Putamen (tissue), 1 donor: ENCODE results near the gene TNFRSF12A.
"Not testable (repeated sequence)": the region's sequence is repeated elsewhere in the genome, so short reads cannot be mapped to it uniquely, and the experiment has no call there.

Experiments
- DNase-seq: peaks from one replicate; pipeline ENCODE4 v3.0.0-alpha.2; 2016; ENCODE audit warnings: low spot score

TNFRSF12A gene

DNA sequence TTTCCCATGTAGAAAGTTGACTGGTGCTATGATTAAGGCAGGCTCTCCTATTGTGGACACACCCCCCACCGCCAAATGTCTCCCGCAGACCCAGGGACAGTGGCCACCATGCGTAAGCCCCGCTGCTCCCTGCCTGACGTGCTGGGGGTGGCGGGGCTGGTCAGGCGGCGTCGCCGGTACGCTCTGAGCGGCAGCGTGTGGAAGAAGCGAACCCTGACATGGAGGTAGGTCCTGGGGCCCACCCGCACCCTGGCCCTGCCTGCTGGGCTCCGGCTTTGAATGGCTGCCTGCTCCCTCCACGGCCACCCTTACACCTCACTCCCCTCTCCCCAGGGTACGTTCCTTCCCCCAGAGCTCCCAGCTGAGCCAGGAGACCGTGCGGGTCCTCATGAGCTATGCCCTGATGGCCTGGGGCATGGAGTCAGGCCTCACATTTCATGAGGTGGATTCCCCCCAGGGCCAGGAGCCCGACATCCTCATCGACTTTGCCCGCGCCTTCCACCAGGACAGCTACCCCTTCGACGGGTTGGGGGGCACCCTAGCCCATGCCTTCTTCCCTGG lies 29.8 kb downstream of the TNFRSF12A start:
- no peak for DNase-seq

GRCh38 chr16:3050487-3050886 lies 30.3 kb downstream of the TNFRSF12A start:
- DNase-seq, result no peak

DNA sequence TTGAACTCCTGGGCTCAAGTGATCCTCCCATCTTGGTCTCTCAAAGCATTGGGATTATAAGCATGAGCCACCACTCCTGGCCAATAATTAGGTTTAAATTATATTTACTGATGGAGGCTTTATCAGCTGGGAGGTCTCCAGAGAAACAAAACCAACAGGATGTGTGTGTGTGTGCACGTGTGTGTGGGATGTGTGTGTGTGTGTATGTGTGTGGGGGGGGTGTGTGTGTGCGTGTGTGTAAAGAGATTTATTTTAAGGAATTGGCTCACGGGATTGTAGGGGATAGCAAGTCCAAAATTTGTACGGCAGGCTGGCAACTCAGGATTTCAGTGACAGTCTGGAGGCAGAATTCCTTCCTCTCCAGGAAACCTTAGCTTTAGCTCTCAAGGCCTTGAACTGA lies 30.8 kb downstream of the TNFRSF12A start:
- DNase-seq, result no peak

DNA sequence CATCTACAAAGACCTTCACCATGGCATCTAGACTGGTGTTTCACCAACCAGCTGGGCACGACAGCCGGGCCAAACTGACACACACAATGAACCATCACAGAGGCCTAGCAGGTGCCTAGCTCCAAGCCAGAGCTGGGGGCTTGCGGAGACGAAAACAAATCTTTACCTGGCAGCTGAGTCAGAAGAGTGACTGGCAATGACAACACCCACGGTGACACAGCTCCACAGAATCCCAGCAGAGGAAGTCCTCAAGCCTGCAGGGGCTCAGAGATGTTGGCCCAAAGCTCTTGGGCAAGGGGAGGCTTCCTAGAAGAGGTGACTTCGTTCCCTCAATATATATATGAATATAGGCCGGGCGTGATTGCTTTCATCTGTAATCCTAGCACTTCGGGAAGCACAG lies 31.3 kb downstream of the TNFRSF12A start:
- DNase-seq, result no peak

DNA sequence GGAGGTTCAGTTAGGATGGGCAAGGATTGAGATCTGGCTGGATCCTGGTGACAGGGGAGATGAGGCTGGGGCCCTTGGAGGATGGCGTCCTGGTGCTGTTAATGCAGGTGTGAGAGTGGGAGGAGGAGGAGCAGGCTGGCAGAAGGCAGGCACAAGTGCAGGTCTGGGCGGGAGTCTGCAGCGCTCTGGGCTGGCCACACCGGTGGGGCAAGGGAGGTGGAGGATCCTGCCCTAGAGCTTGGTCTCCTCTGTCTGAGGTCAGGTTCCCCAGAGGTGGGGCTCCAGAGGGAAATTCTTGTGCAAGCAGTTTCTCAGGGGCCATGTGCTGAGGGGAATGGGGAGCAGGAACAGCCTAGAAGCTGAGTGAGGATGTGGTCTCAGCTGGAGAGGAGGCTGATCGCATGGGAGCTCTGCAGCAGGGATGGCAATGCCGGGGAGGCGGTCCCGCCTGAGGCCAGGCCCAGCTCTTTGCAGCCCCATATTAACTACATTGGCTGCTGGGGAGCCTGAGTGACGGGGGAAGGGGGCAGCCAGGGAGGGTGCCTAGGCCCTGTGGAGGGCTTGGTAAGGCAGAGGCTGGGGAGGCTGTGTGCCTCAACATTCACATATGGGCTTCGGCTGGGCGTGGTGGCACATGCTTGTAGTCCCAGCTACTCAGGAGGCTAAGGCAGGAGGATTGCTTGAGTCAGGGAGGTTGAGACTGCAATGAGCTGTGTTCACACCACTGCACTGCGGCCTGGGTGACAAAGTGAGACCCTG lies 32.6 kb downstream of the TNFRSF12A start:
- not testable (repeated sequence) for DNase-seq

DNA sequence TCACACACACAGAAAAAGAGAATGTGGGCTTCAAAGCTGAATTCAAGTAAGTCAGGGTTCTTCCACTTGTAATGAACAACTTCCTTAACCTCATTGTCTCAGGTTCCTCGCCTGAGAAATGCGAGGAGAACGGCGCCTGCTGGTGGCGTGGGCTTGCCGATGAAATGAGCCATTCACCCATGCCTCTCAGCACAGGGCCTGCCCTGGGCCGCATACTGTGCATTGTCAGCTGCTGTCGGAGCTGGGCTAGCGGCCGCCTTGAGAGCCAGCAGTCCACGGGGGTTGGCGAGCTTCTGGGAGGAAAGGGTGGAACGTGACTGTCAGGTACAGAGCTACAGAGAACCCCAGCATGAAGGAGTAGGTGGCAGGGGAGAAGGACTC lies 33.2 kb downstream of the TNFRSF12A start:
- not testable (repeated sequence) for DNase-seq

DNA sequence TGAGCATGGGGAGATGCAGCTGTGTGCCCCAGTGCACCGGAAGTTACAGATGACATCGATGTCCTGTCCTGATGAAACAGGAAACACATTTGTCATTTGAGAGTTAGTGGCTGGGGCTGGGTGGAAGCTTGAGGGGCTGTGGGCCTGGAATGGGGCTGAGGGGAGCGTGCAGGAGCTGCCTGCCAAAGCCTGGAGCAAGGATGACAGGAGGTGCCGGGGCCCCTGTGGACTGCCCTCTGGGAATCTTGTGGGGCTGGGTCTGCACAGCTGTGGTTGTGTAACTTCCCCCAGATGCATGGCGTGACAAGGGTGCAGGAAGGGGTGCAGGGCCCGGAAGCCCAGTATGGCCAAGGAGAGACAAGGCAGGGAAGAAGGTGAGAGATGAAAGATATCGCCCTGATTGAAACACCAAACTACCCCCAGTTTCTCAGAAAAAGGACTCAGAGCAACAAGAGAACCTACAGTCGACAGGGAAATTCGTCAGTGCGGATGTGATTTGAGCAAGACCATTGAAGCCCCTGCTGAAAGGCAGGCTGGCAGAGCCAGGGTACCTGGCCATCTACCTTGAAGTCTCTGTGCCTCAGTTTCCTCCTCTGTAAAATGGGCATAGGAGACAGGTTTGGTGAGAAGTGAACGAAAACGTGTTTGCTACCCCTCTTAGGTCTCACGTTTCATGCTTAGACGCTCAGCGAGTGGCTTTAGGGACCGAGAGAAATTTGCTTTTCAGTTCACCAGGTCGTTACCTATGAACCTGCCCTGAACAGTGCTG lies 35.0 kb downstream of the TNFRSF12A start:
- DNase-seq, result no peak

DNA sequence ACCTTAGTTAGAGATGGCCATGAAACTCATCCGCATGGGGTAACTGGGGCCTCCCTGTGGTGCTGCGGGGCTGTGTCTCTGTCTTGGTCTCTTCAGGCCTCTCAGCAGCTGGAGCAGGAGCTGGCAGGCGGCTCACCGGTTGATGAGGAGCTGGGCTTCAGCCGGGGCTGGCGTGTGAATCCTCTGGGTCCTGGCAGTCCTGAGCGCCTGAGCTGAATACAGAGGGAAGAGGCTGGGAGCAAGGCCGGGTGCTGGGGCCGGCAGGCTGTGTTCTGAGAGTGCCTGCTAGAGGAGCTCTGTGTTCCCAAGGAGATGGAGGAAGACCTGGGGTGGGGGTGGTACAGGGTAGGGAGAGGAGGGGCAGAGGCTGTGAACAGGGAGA lies 35.6 kb downstream of the TNFRSF12A start:
- not testable (repeated sequence) for DNase-seq

GRCh38 chr16:3056336-3057180 lies 36.4 kb downstream of the TNFRSF12A start:
- no peak for DNase-seq

DNA sequence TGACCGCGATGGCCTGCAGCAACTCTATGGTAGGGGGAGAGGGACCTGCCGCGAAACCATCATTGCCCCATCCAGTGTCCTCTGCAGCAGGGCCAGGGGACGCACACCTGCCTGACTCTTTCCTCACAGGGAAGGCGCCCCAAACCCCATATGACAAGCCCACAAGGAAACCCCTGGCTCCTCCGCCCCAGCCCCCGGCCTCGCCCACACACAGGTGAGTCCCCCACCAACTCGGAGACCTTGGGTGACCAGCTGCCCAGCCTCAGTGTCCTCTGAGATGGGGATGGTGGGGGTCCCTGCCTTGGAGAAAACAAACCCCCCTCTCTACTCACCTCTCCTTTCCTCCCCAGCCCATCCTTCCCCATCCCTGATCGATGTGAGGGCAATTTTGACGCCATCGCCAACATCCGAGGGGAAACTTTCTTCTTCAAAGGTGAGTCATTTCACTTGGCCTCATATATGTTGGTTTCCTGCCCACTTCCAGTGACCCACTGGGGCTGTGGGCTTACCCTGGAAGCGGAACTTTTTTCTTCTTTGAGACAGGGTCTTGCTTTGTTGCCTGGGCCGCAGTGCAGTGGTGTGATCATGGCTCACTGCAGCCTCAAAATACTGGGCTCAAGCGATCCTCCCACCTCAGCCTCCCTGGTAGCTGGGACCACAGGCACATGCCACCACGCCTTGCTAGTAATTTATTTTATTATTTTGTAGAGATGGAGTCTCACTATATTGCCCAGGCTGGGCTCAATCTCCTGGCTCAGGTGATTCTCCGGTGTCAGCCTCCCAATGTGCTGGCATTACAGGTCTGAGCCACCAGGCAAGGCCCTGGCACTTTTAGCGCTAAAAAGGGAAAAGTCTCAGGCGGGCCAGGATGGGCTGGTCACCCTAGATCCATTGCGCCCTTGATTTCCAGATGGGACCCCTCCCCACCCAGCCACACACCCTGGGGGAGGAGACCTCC lies 37.3 kb downstream of the TNFRSF12A start:
- no peak for DNase-seq

DNA sequence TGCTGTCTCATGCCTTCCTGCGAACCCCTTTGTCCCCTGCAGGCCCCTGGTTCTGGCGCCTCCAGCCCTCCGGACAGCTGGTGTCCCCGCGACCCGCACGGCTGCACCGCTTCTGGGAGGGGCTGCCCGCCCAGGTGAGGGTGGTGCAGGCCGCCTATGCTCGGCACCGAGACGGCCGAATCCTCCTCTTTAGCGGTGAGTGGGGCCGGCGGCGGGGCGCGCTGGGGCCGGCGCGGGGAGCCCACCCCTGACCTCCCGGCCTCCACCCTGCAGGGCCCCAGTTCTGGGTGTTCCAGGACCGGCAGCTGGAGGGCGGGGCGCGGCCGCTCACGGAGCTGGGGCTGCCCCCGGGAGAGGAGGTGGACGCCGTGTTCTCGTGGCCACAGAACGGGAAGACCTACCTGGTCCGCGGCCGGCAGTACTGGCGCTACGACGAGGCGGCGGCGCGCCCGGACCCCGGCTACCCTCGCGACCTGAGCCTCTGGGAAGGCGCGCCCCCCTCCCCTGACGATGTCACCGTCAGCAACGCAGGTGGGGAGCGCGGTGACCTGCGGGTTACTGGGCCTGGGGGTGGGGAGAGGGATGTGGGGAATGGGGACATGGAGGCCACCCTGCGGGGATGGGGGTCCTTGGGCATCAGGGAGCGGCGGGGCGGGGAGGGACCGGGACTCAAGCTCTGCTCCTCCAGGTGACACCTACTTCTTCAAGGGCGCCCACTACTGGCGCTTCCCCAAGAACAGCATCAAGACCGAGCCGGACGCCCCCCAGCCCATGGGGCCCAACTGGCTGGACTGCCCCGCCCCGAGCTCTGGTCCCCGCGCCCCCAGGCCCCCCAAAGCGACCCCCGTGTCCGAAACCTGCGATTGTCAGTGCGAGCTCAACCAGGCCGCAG lies 38.2 kb downstream of the TNFRSF12A start:
- DNase-seq, result peak; percentile 32

DNA sequence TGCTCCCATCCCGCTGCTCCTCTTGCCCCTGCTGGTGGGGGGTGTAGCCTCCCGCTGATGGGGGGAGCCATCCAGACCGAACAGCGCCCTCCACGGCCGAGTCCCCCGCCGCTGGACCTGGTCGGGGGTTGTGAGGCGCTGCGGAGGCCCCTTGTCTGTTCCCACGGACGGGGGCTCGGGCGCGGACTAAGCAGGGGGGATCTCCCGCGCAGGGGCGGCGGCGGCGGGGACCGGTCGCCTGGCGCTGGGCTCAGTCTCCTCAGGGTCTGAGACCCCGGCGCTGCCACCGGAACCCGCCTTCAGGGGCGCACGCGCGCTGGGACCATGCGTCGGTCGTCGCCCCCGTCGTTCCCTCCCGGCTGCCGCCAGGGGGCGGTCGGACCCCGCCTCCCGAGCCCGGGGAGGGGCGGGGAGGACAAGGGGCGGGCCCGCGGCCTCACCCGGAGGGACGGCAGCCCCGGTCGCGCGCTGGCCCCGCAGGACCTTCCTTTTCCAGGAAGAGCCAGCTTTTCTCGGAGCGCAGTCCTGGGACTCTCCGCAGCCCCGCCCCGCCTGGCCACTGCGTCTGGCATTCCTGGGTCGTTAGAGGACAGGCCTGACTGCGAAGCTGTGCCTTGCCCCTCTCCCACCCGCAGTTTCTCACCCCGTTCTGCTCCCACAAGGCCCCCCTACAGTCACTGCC lies 39.0 kb downstream of the TNFRSF12A start:
- peak; percentile 76 for DNase-seq

DNA sequence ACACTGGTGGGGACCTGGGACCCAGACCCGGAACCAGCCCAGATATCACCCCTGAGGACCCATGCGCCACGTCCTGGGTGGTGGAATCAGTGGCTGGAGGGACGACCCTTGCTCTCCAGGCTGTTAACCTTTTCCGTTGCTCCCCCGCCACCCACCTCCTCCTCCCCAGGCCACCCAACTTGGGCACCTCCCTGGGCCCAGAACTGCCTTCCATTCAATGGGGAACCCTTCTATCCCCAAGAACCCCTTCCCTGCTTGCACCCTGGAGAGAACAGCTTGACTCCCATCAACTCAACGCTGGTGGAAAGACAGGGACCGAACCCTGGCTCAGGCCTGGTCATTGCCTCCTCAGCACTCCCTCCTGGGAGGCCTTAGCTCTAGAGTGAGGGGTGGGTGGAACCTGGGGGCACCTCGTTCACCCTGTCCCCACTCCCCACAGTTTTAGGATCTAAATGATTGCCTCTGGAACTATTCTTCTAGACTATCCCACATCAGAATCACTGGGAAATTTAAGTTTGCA lies 39.6 kb downstream of the TNFRSF12A start:
- DNase-seq, result no peak

DNA sequence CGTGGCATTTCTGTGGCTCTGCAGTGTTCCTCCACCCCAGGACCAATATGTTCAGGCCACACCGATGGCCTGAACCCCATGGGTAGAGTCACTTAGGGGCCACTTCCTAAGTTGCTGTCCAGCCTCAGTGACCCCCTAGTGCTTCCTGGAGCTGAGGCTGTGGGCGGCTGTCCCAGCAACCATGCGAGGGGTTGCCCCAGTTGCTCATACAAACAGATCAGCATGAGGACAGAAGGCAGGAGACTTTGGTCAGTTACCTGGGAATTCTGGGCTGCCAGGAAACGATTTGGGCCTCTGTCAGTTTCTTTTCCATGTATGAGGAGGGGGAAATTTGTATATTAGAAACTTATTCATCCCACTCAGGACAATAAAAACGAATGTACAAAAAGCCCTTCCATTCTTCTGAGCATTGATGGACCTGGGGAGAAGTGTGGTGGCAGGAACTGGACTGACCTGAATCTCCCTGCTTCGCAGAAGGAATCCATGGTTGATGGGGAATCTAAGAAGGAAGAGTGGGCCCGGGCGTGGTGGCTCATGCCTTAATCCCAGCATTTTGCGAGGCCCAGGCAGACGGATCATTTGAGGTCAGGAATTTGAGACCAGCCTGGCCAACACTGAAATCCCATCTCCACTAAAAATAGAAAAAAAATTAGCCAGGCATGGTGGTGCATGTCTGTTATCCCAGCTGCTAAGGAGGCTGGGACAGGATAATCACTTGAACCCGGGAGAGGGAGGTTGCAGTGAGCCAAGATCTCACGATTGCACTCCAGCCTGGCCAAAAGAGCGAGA lies 40.4 kb downstream of the TNFRSF12A start:
- no peak for DNase-seq

DNA sequence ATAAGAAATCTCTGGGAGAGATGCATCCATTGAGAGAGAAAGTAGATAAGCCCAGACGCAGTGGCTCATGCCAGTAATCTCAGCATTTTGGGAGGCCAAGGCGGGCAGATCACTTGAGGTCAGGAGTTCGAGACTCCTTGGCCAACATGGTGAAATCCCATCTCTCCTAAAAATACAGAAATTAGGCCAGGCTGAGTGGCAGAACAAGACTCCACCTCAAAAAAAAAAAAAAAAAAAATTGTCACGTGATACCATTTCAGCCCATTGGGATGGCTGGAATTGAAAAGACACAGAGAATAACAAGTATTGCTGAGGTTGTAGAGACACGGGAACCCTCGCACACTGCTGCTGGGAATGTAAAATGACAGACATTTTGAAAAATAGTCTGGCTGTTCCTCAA lies 42.4 kb downstream of the TNFRSF12A start:
- DNase-seq, result no peak

DNA sequence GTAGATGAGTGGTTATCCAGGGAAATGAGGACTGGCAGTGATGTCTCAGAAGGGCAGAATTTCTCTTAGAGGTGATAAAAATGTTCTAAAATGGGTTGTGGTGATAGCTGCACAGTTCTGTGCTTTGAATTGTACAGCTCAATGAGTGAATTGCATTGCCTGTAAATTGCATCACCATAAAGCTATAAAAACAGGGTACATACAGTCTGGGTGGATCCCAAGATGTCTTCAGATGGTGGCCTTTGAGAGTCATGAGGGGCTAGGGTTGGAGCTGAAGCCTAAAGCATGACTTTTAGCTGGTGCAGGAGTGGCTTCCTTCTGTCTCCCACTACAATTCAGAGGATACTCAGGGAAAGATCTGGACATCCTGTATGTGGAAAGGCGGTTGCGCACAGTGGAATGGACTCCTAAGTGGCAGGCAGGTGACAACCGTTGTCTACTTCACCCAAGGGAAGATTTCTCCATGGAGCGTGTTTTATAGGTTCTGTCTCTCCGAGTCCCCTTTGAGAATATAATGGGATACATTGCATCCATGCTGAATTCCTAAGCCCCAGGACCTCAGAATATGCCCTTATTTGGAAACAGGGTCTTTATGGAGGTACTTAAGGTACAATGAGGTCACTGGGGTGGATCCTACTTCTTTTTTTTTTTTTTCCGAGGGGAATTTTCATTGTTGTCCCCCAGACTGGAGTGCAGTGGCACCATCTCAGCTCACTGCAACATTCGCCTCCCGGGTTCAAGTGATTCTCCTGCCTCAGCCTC lies 43.6 kb downstream of the TNFRSF12A start:
- no peak for DNase-seq

GRCh38 chr16:3065069-3065741 lies 45.0 kb downstream of the TNFRSF12A start, which contains the start of gene IL32:
Gene IL32 (plus strand): TSS chr16:3065640. CDS start chr16:3065812, 172 bp downstream.
- DNase-seq, result no peak
